ENCODE measurements around the gene RPS6KB2. TPM values are rescaled to one million over a fixed set of nuclear protein-coding genes. Genes with fewer than 3 reads are reported as not detected.

The RPS6KB2 gene
- total and polyA plus RNA-seq, 2 donors (not counting 1 experiment from before 2014, with no cell fraction given): 29.0 to 30.6 TPM

- Histone ChIP-seq H3K9me3 (ENCODE audit: control insufficient read depth, insufficient read depth, low read depth, low read length) (no peaks in the 10 kb centered on the region), H2AFZ (ENCODE audit: low read length) (no peak overlapping the region), H3K9ac (ENCODE audit: insufficient read depth, low read length) (peak overlapping the region; percentile 90), H3K4me3 (replicated peaks in 1 of 4; ENCODE audit: control extremely low read depth in 1 of 4, insufficient read depth in 1 of 4, low read depth in 3 of 4, low read length in 4 of 4) (peak overlapping the region; percentile 62 to 93 (median 87)), H3K4me2 (ENCODE audit: extremely low read depth, insufficient read depth, low read length) (peak overlapping the region; percentile 93), H3K27ac (ENCODE audit: insufficient read depth, low read length) (peak overlapping the region; percentile 62), H3K27me3 (ENCODE audit: control insufficient read depth, insufficient read depth, low read length) (no peaks in the 10 kb centered on the region), H3K36me3 (ENCODE audit: control insufficient read depth, insufficient read depth, low read length) (peaks cover 17% of the 10 kb centered on the region), H3K4me1 (ENCODE audit: control insufficient read depth, extremely low read depth, insufficient read depth, low read length) (peaks cover 2% of the 10 kb centered on the region), H4K20me1 (ENCODE audit: control insufficient read depth, extremely low read depth, insufficient read depth, low read length) (no peaks in the 10 kb centered on the region), H3K79me2 (ENCODE audit: control insufficient read depth, insufficient read depth, low read length) (peaks cover 10% of the 10 kb centered on the region)
- DNase-seq (ENCODE audit: low read depth in 2 of 2): no peak
- no peak for TF ChIP-seq CTCF (conservative IDR thresholded peaks at IDR 0.05 in 1 of 2, IDR thresholded peaks at IDR 0.05 in 1 of 2; ENCODE audit: low read depth in 1 of 2, low read length in 2 of 2)
- TF ChIP-seq EZH2 (IDR thresholded peaks at IDR 0.05; ENCODE audit: low read length, missing control alignments): no peak
These were observed 859 bp downstream of the RPS6KB2 start for GRCh38 chr11:67429038-67429668.

GRCh38 chr11:67429722-67430121 is 1.4 kb downstream of the RPS6KB2 start:
- peak overlapping the region in 2 of 4 experiments; percentile 82 to 93 for H3K4me3 ChIP-seq (replicated peaks in 1 of 4; ENCODE audit: control extremely low read depth in 1 of 4, insufficient read depth in 1 of 4, low read depth in 3 of 4, low read length in 4 of 4)
- no peak for DNase-seq (ENCODE audit: low read depth in 2 of 2)
- no peak for TF ChIP-seq EZH2 (IDR thresholded peaks at IDR 0.05; ENCODE audit: low read length, missing control alignments)
- TF ChIP-seq CTCF (conservative IDR thresholded peaks at IDR 0.05 in 1 of 2, IDR thresholded peaks at IDR 0.05 in 1 of 2; ENCODE audit: low read depth in 1 of 2, low read length in 2 of 2): no peak

GRCh38 chr11:67431346-67432249 is 3.3 kb downstream of the RPS6KB2 start:
- H3K36me3 ChIP-seq (ENCODE audit: control insufficient read depth, insufficient read depth, low read length): peaks cover 31% of the 10 kb centered on the region
- no peaks in the 10 kb centered on the region for H4K20me1 ChIP-seq (ENCODE audit: control insufficient read depth, extremely low read depth, insufficient read depth, low read length)
- H3K4me1 ChIP-seq (ENCODE audit: control insufficient read depth, extremely low read depth, insufficient read depth, low read length): peaks cover 2% of the 10 kb centered on the region
- H2AFZ ChIP-seq (ENCODE audit: low read length): no peak overlapping the region
- H3K27ac ChIP-seq (ENCODE audit: insufficient read depth, low read length): no peak overlapping the region
- no peak overlapping the region for H3K4me2 ChIP-seq (ENCODE audit: extremely low read depth, insufficient read depth, low read length)
- no peaks in the 10 kb centered on the region for H3K9me3 ChIP-seq (ENCODE audit: control insufficient read depth, insufficient read depth, low read depth, low read length)
- H3K9ac ChIP-seq (ENCODE audit: insufficient read depth, low read length): no peak overlapping the region
- no peak overlapping the region for H3K4me3 ChIP-seq (replicated peaks in 1 of 4; ENCODE audit: control extremely low read depth in 1 of 4, insufficient read depth in 1 of 4, low read depth in 3 of 4, low read length in 4 of 4)
- TF ChIP-seq CTCF (conservative IDR thresholded peaks at IDR 0.05 in 1 of 2, IDR thresholded peaks at IDR 0.05 in 1 of 2; ENCODE audit: low read depth in 1 of 2, low read length in 2 of 2) (no peak), EZH2 (IDR thresholded peaks at IDR 0.05; ENCODE audit: low read length, missing control alignments) (no peak)
- no peak for DNase-seq (ENCODE audit: low read depth in 2 of 2)
- H3K79me2 ChIP-seq (ENCODE audit: control insufficient read depth, insufficient read depth, low read length): peaks cover 10% of the 10 kb centered on the region
- H3K27me3 ChIP-seq (ENCODE audit: control insufficient read depth, insufficient read depth, low read length): no peaks in the 10 kb centered on the region

More at GRCh38 chr11:67429722-67430121, 1.4 kb downstream of the RPS6KB2 start:
- Histone ChIP-seq H3K9ac (ENCODE audit: insufficient read depth, low read length) (no peak overlapping the region), H3K79me2 (ENCODE audit: control insufficient read depth, insufficient read depth, low read length) (peaks cover 10% of the 10 kb centered on the region), H3K27me3 (ENCODE audit: control insufficient read depth, insufficient read depth, low read length) (no peaks in the 10 kb centered on the region), H3K27ac (ENCODE audit: insufficient read depth, low read length) (no peak overlapping the region), H3K9me3 (ENCODE audit: control insufficient read depth, insufficient read depth, low read depth, low read length) (no peaks in the 10 kb centered on the region), H3K4me1 (ENCODE audit: control insufficient read depth, extremely low read depth, insufficient read depth, low read length) (peaks cover 2% of the 10 kb centered on the region), H2AFZ (ENCODE audit: low read length) (no peak overlapping the region), H3K36me3 (ENCODE audit: control insufficient read depth, insufficient read depth, low read length) (peaks cover 22% of the 10 kb centered on the region), H4K20me1 (ENCODE audit: control insufficient read depth, extremely low read depth, insufficient read depth, low read length) (no peaks in the 10 kb centered on the region), H3K4me2 (ENCODE audit: extremely low read depth, insufficient read depth, low read length) (peak overlapping the region; percentile 93)

Data from fibroblast of lung (primary cell).